RCC 7860 (cell line): ENCODE data around the gene SMYD3.

Experiments
- DNase-seq: peaks from one replicate; pipeline ENCODE4 v3.0.0-alpha.2; 2015; ENCODE audit warnings: low spot score
- FAIRE-seq: peaks from 2 replicates; lab custom pipeline; 2012; peaks lifted over from hg19 to GRCh38; lab: Jason Lieb, UNC

SMYD3 gene

DNA sequence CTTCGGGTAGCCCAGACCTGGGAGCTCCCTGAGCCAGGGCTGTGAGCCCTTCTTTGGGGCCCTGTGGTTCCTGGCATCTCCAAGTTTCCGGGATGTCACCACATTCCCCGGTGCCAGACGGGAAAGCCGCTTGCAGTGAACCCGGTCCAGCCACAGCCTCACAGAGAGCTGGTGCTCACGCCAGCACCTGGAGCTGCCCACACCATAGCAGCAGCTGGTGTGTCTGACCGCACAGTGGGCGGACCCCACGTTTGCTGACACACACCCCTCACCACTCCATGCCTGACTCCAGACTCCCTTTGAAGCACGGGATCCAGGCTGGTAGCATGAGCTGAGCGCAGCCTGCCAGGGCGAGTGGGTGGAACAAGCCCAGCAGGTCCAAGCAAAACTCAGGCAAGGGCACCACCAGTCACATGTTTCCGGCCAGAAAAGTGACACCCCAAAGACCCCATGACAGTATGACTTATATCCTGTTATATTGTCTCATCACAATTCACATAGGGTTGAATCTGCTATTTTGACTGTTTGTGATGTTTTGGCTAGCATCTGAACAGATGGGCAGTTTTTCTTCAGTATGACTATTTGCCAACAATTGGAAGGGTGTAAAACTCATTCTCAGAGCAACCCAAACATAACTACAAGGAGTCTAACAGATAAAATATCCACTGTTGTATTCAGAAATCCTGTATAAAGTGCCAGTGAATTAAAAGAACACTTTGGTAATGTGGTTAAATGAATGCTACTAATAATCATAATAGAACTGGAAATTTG lies 285.4 kb downstream of the SMYD3 start:
- no peak for FAIRE-seq
- DNase-seq = no peak

DNA sequence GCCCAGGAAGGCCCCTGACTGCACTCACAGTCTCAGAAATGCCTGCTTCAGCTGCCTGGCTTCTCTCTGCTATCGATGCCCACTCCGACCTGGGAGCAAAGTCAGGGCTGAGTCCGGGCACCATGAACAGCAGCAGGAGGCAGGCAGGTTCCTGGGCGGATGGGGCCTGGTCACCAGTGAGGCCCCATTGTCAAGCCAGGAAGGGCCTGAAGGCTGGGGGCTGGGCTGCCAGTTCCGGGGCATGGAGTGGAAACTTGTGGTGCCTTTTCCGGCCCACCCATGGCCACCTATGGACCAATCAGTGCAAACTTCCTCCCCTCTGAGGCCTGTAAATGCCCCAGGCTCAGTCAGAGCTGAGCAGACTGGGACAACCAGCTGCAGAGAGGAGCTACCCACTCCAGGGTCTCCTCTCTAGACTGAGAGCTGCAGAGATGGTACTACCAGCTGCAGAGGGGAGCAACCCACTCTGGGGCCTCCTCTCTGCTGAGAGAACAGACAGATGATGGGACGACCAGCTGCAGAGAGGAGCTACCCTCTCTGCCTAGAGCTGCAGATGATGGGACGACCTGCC lies 286.5 kb downstream of the SMYD3 start:
- FAIRE-seq = no peak
- DNase-seq = no peak

DNA sequence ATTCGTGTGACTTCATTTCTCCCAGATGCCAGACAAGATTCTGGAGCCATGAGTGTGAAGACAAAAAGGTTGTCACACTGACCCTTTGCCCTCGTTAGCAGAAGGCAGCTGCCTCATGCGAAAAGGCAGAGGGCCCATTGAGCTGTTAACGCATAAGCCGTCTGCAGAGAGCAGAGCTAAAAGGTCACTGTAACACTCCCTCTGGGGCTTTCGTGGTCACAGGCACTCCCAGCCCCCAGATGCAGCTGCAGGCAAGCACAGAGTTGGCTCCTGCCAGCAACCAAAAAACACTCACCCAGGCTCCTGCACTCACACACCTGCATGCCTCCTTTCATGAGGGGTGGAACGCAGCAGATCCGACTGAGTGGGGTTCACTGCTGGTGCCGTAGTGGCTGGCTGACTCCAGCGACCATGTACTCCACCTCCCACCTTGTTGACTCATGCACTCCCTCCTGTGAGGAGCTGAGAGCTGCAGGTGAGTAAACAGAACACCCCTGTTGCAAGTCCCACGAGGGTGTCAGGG lies 287.5 kb downstream of the SMYD3 start:
- no peak for FAIRE-seq
- no peak for DNase-seq

DNA sequence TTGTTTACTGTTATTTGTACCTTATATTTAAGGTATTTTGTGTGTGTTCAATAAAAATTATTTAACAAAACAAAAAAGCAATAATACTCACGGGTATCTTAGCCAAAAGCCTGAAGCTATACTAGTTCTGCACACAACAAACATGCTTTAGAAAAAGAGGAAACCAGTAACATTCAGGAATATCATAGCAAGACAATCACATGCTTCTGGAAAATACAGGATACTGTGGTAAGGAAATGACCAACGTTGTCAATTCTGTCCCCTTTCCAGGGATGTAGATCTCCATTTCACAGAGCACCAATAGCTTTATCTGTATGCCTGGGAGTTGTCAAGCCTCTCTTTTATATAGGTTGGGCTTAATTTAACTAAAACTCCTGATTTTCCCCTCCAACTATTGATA lies 288.4 kb downstream of the SMYD3 start:
- DNase-seq = no peak
- FAIRE-seq = no peak

DNA sequence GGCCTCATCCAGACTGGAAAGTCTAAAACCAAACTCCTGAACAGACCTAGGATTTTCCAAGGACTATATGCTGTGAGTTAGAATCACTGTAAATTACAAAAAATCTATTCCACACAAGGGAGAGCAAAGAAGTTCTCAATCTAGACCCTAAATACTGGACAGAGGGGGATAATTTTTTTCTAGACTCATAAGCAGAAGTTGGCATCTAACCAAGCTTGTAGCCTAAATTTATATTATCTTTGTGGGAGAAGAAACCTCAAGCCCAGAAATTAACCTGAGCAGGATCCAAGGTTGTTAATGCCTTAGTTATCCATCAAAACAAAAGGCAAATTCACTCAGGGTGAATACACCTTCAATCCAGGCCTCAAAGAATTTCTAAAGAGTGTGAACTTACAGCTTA lies 290.2 kb downstream of the SMYD3 start:
- FAIRE-seq (no peak), DNase-seq (no peak)

DNA sequence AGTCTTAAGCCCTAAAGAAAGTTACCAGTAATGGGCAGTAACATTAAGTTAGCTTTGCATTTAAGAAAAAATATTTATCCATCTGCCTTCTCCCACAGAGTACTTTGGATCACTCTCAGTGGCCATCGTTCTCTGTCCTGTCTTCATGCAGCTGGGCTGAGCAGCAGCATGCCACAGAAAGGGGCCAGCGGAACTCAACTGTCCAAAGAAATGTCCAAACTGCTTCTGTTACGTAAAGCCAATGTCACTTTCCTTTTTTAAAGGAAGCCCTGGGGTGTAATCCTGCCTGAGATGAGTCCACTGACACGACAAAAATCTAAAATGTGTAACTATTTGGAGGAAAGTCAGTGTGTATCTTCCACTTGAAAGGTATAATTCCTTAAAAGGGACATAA lies 291.6 kb downstream of the SMYD3 start:
- no peak for DNase-seq
- no peak for FAIRE-seq

DNA sequence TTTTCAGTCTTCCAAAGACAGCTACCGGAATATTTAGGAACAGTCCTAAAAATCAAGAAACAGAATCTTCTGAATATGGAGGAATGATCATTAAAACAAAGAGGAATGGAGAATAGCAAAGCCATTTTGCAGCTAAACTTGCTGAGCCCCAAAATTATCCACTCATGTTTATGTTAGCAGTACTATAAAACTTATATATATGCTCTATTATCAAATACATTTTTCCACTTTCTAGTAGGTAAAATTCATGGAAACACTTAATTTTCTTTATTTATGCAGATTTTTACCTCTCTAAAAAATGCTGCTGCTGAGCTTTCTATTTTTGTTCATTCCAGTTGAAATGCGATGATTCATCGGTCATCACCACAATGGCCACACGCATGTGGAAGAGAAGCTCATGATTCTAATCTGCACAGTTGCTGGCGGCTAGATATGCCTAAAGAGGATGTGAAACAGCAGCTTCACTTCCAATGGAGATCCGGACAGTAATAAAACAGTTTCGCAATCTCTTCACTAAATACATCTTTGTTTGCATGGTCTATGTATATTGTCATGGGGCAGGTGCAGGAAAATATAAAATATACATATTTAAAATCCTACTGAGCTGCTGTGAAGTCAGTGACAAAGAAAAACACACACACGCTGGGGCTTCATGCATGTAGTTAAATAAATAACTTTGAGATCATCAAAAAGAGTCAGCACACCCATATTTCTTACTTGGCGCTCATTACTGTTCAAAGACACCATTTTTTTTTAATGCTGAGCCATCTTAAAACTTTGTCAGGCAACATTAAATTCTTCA lies 292.2 kb downstream of the SMYD3 start:
- FAIRE-seq = peak; percentile 96
- DNase-seq = peak; percentile 82

DNA sequence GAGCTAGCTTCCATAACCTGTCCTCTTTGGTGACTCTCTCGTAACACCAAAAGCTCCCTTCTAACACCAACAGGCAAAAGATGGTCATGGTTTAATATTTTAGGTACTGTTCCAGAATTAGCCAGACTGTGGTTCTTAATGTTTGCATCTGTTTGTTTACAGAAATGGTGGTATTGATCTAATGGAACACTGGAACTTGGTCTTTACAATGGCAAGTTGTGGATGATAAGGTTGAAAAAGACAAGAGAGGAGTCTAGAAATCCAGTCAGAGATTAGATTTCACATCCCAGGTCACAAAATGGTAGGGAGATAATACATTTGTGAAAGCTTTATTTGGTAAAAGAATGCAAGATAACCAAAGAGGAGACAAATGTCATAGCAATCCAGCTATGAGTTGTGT lies 293.1 kb downstream of the SMYD3 start:
- FAIRE-seq = no peak

DNA sequence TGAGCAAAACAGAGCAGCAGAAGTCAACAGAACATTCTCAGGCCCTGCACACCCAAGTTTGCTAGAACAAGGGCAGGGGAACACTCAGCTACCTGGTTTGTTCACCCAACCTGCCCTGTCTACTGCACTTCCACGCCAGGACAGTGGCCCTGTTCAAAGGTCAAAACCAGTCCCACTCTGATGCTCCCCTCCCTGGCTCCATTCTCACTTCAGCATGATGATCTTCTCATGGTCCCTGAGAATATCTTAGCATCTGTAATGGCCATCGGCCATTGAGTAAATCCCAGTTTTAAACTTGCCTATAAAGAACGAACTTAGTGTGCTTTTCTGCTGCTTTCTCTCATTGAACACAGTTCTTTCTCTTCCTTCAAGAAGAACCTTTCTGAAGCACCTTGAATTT lies 293.6 kb downstream of the SMYD3 start:
- DNase-seq (no peak), FAIRE-seq (no peak)

More for the DNA sequence above, 293.1 kb downstream of the SMYD3 start:
- no peak for DNase-seq

DNA sequence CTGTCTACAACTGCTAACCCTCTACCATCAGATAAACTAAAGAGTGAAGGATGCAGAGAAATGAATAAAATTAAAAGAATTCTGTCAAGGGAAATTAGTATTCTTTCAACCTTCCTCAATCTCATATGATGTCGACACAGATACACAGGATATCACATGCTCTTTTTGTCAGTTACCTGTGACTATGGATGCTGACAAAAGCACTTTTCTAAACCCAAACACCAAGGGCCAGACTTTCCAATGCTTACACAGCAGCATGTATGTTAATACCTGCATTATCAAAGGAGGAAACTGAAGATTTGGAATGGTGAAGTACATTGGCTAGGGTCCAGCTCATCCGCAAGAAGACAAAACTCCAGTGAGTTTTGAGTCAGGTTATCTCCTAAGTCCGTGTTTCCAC lies 294.0 kb downstream of the SMYD3 start:
- FAIRE-seq (no peak), DNase-seq (no peak)

DNA sequence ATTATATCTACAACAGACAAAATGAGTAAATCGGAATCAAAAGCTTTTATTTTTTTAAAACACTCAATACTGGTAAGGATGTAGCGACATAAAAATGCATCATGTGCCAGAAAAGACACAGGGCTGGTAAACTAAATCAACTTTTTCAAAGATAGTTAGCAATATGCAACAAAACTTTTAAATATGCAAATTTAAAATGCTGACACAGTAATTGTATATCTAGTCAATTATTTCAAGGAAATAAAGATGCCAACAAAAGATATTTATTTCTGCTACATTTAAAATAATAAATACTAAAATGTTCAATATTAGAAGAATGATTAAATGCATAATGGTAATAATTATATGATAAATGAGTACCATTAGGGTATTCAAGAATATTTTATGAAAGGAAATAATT lies 295.1 kb downstream of the SMYD3 start:
- peak; percentile 69 for FAIRE-seq

DNA sequence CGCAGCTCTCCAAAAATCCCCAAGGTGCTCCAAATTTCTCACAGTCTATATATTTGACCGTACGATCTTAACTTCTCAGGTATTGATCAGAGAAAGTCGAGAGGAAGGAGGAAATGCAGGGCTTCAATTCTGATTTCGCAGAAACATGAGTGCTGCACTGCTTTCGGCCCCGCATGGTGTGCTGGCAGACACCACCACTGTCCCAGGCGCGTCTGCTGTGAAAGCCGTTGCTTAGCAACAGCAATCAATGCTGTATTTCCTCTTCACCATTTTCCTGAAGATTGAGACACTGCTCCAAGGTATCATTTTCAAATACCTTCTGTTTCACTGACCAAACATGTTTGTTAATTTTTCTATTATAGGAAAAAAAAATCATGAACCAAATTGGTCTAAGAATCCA lies 296.3 kb downstream of the SMYD3 start:
- FAIRE-seq (no peak), DNase-seq (no peak)

More for the DNA sequence above, 295.1 kb downstream of the SMYD3 start:
- no peak for DNase-seq

DNA sequence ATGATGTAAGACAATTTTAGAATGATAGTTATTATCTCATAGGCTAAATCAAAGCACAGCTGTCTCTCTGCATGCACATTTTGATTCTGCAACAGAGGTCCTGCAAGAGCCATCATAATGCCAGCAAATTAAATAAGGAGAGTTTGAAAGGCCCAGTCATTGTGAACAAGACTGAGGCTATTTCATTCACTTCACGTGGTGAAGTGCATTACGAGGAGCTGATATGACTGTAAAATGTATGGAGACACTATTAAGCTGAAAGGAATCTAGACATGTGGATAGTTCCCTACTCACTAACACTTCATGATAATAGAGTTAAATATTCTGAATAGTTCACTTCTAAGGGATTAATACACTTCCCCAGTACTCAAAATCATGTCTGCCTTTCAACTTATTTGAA lies 299.0 kb downstream of the SMYD3 start:
- FAIRE-seq (no peak), DNase-seq (no peak)

DNA sequence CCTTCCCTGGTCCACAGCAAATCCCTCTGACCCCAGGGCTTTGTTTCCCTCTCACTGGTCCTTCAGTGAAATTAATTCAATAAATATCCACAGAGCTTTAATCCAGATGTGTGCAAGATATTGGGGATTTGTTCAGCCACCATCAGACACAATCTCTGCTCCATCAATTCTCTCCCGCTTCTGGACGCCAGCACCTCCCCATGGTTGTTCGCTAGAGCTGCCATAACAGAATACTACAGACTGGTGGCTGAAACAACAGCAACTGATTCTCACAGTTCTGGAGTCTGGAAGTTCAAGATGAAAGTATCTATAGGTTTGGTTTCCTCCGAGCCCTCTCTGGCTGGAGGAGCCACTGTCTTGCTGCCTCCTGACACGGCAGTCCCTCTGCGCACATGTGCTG lies 303.9 kb downstream of the SMYD3 start:
- FAIRE-seq = no peak
- DNase-seq = no peak

DNA sequence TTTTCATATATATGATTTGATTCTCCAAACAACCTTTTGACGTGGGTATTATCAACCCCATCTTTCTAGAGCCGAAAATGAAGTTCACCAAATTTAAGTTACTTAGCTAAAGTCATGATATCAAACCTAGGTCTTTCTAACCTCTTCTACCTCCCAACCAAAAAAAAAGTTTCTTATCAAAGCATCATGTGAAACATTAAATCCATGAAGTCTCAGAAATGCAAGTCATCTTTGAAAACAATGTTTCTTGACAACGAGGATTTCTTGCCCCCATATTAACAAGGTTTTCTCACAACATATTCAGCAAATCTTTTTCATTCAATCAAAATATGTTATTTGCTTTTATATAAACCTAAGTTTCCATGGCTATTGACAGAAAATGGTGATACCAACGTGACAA lies 306.3 kb downstream of the SMYD3 start:
- DNase-seq = no peak
- FAIRE-seq = no peak

DNA sequence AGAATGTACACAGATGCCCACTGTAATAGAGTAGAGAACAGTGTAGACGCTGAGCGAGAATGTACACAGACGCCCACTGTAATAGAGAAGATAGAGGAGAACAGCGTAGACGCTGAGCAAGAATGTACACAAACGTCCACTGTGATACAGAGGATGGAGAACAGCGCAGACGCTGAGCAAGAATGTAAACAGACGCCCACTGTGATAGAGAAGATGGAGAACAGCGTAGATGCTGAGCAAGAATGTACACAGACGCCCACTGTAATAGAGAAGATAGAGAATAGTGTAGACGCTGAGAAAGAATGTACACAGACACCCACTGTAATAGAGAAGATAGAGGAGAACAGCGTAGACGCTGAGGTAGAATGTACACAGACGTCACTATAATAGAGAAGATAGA lies 306.9 kb downstream of the SMYD3 start:
- FAIRE-seq (no peak), DNase-seq (no peak)

DNA sequence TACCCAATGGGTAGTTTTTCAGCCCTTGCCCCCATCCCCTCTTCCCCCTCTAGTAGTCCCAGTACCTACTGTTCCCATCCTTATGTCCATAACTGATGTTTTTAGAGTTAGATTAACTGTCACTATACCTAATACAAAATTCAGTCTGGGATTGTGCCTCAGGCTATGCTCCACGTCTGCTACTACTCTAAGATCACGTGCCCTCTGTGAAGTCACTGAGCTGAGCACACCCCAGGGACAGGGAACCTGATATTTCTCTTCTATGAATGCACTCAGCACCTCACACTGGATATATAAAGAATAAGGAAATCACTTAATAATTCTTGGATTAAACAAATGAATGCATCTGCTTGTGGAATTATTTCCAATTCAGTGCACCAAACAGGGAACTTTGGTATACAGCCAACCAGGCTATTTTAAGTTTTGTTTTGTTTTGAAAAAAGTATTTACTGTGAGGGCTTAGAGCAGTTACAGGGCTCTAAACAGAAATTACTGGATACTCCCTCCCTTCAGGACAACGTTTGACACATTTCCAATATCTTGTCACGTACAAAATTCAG lies 307.9 kb downstream of the SMYD3 start:
- DNase-seq (no peak), FAIRE-seq (no peak)

DNA sequence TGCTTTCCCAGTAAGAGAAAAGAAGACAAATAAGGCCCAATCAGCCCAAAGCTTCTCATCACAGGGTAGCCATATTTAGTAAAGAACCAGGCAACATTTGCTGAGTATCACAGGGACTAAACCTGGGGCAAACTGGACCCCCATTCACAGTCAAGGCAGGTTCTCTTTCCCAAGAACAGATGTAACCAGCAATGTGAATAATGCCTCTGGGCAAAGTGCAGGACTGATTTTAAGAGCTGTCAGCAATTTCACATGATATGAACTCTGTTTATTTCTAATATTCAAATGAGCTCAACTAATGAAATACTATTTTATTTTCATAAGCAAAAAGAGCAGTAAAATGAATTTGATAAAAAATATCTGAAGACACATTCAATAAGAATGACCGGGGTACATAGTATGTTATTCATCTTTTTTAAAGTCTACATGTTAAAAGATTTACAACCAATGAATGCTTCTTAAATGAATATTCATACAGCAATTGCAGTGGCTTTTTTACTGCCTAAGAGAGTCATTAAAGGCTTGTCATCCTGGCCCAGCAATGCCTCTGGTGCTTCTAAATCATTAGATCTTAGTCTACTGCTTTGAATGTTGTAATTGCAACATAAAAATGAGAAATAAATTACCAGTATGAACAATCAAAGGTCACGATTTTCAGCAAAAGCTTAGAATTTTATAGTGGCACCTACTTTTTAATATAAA lies 308.8 kb downstream of the SMYD3 start:
- FAIRE-seq (no peak), DNase-seq (no peak)

DNA sequence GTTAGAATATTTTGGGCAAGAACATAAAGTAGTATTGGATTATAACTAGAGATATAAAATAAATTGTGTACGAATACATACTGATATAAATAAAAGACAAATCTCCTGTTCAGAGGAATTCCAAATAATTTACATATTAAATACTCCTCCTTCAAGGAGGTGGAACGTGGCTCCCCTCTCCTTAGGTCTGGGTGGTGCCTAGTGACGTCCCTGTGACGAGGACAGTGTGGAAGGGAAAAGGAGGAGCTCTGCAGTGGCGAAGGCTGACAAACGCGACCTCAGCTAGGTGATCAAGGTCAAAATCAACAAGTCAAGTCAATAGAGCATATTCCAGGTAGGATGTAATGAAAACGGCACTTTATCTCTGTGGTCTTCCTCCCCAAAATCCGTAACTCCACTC lies 310.0 kb downstream of the SMYD3 start:
- FAIRE-seq (no peak), DNase-seq (no peak)

DNA sequence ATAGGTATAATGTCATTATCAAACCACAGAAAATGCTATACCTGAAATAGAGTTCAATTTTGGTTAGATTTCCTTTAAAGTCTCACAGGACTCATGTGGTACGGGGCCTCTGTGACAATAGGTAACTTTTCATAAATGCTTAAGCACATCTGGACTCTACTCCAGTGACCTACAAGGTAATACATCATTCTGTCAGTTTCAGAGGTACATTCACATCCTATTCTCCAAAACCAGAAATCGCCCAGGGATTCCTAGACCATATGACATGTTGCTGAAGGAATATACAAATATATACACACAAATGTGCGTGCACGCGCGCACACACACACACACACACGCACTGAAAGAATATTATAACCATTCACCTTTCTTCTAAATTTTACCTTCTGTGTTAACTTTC lies 311.8 kb downstream of the SMYD3 start:
- no peak for DNase-seq
- FAIRE-seq = no peak

DNA sequence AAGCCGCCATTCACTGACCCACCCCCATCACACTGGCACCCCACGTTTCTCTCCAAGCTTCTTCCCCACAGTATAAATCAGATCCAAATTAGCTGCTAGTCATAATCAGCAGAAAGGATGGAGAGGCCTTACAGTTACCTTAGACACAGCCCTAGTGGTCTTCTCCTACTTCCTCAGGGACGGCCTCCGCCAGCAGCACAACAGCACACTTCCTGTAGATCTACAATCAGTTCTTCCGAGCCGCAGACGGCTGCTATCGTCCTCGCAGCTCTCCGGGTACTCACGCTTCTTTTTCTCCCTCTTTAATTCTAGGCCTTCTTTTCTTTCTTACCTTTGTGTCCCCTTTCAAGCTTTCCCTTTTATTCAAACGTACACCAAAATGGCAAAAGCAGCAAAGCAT lies 313.5 kb downstream of the SMYD3 start:
- no peak for FAIRE-seq
- no peak for DNase-seq
